H1 (cell line): ENCODE measurements around the gene ZBTB4. TPM values are rescaled to one million over a fixed set of nuclear protein-coding genes. Genes with fewer than 3 reads are reported as not detected.

Experiments
- BACH1 ChIP-seq: IDR thresholded peaks from 2 replicates; pipeline ENCODE4 v1.6.1; 2012; ENCODE audit warnings: low read length, improper control_type of control experiment
- CREB1 ChIP-seq: IDR thresholded peaks from 2 replicates; pipeline ENCODE4 v1.6.1; 2012; ENCODE audit warnings: inconsistent platforms
- KDM1A ChIP-seq: fragments of 200-600, 300-600 bp; sonication (generic); IDR thresholded peaks from 2 replicates; pipeline ENCODE4 v1.7.1; 2016; ENCODE audit warnings: mild to moderate bottlenecking, low read length, borderline replicate concordance
- SP1 ChIP-seq: IDR thresholded peaks from 2 replicates; pipeline ENCODE4 v1.6.1; 2011; ENCODE audit warnings: low read depth, low read length
- SRF ChIP-seq: IDR thresholded peaks from 2 replicates; pipeline ENCODE4 v1.6.1; 2011; ENCODE audit warnings: mild to moderate bottlenecking, low read depth, low read length, moderate library complexity
- polyA plus RNA-seq, 7 experiments: library from polyadenylated mRNA; depleted of rRNA in 3 of 7; stranded (reverse) in 5 of 7; unstranded in 2 of 7; fragments of >200 nt in 5 of 7; fragments of 200-250 nt in 2 of 7; gene quantifications; 1 replicate in 5 of 7; 2 replicates in 1 of 7; 4 replicates in 1 of 7; pipeline versions ENCODE4 v1.2.1 to v1.2.3, GENCODE V29; 2011 to 2013; ENCODE audit warnings: missing spikeins in 2 of 7, mixed read lengths in 2 of 7
- total RNA-seq: library from RNA; stranded (reverse); fragmentation: NEBNext Ultra II Directional; extraction: Animal tissue kit (Norgen Biotek cat#: 25700); gene quantifications from 2 replicates; pipeline ENCODE4 v1.2.1, GENCODE V29; 2021

ZBTB4 gene
- total and polyA plus RNA-seq, 2 of the 8 experiments (the other 6 are each of a cell fraction or from before 2014, with no cell fraction given): 5.9 to 10.1 TPM

DNA sequence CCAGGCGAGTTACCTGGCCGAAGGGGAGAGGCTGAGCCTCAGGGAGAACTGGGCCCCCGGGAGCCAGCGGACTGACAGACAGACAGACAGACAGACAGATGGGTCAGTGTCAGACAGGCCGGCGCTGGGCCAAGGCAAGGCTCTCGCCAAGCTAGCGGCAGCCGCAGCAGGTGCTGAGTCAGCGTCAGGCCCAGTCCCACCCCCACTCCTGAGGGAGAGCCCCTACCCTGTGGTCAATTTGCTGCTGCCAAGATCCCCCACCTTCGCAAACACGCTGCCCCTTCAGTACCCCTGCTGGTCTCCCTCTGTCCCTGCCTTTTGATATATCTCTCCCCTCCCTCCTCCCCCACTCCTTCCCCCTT lies 38.6 kb downstream of the ZBTB4 start (continued):
- no peak for TF ChIP-seq SRF
- peak; percentile 90 for TF ChIP-seq BACH1
- no peak for TF ChIP-seq CREB1
- TF ChIP-seq KDM1A: 0 out of 2 replicates have a peak, but pooled peaks have one; percentile 32
- no peak for TF ChIP-seq SP1
